HuH-7 (cell line): Measurements from ENCODE around the gene RPL31.
"Not testable (repeated sequence)": the region's sequence is repeated elsewhere in the genome, so short reads cannot be mapped to it uniquely, and the experiment has no call there.

Source experiments
- DNase-seq: peaks from one replicate; pipeline ENCODE4 v3.0.0; 2011; ENCODE audit warnings: low spot score

The RPL31 gene

GRCh38 chr2:101027852-101028251 is 25.8 kb downstream of the RPL31 start:
- no peak for DNase-seq

- no peak for DNase-seq
Observed at GRCh38 chr2:101030866-101031554, 28.9 kb downstream of the RPL31 start.

- no peak for DNase-seq
Observed at GRCh38 chr2:101032084-101032776, 30.1 kb downstream of the RPL31 start.

GRCh38 chr2:101036562-101036961 is 34.5 kb downstream of the RPL31 start:
- peak; percentile 26 for DNase-seq

GRCh38 chr2:101037161-101037755 is 35.2 kb downstream of the RPL31 start:
- DNase-seq = no peak

- peak; percentile 58 for DNase-seq
Observed at GRCh38 chr2:101038455-101039255, 36.6 kb downstream of the RPL31 start.

- no peak for DNase-seq
Observed at GRCh38 chr2:101040072-101040471, 38.0 kb downstream of the RPL31 start.

- DNase-seq = no peak
Observed at GRCh38 chr2:101040761-101041160, 38.7 kb downstream of the RPL31 start.

- DNase-seq = no peak
Observed at GRCh38 chr2:101041413-101041812, 39.3 kb downstream of the RPL31 start.

GRCh38 chr2:101045330-101045729 is 43.2 kb downstream of the RPL31 start:
- DNase-seq = no peak

GRCh38 chr2:101047075-101047766 is 45.1 kb downstream of the RPL31 start:
- no peak for DNase-seq

- no peak for DNase-seq
Observed at GRCh38 chr2:101047774-101048173, 45.7 kb downstream of the RPL31 start.

GRCh38 chr2:101048756-101049155 is 46.7 kb downstream of the RPL31 start:
- no peak for DNase-seq

- not testable (repeated sequence) for DNase-seq
Observed at GRCh38 chr2:101050886-101051285, 48.8 kb downstream of the RPL31 start.

GRCh38 chr2:101052147-101052546 is 50.1 kb downstream of the RPL31 start:
- DNase-seq = no peak

- no peak for DNase-seq
Observed at GRCh38 chr2:101053117-101053516, 51.0 kb downstream of the RPL31 start.
